ENCODE results near the gene DTNB. TPM values are rescaled to one million over a fixed set of nuclear protein-coding genes. Genes with fewer than 3 reads are reported as not detected.

The DTNB gene
- total and polyA plus RNA-seq, 2 of the 4 experiments (the other 2 are of a cell fraction) = 3.8 to 5.3 TPM

DNA sequence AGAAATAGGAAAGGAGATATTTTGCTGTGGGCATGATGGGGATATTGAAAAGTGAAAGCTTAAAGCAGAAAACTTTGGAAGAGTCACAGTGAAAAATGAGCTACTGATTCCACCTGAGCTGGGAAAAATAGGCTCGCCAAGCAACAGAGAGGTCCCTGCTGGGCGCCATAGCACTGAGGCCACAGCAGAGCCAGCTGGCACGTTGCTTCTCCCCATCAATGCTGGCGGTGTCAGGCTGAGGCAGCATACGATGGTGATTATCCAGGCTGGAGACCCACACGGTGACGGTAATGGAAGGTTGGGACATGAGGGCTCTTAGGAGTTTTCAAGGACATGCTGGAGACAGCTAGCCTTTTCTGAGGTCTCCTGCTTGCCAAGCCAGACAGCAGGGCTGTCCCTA is 25.8 kb upstream of the DTNB start:
- POLR2A ChIA-PET (ENCODE audit: unreplicated experiment) = no interaction called here

More for the DNA sequence above, 25.8 kb upstream of the DTNB start:
- Histone ChIP-seq H4K5ac (ENCODE audit: low read depth, low read length) (no peak overlapping the region), H4K20me1 (ENCODE audit: insufficient read depth, low read length) (no peaks in the 10 kb centered on the region), H2BK15ac (ENCODE audit: low read depth, low read length) (no peak overlapping the region), H3K4me1 (ENCODE audit: control insufficient read depth, insufficient read depth, low read length) (no peaks in the 10 kb centered on the region), H3K56ac (ENCODE audit: extremely low read depth, insufficient read depth, low read length) (no peak overlapping the region), H3K4me3 (ENCODE audit: insufficient read depth, low read depth, low read length) (no peak overlapping the region), H3K4me2 (ENCODE audit: low read depth, low read length) (no peak overlapping the region), H4K8ac (ENCODE audit: low read depth in 2 of 2, low read length in 2 of 2) (no peak overlapping the region), H3K18ac (ENCODE audit: low read depth, low read length) (no peak overlapping the region), H4K91ac (ENCODE audit: insufficient read depth, low read depth, low read length) (no peak overlapping the region), H3K23ac (ENCODE audit: low read depth, low read length) (no peak overlapping the region; the same call in 1 of the 2 replicates), H3K9me3 (ENCODE audit: control insufficient read depth, insufficient read depth, low read length) (no peaks in the 10 kb centered on the region), H3K9me1 (ENCODE audit: insufficient read depth, low read length) (no peaks in the 10 kb centered on the region), H3K36me3 (ENCODE audit: control insufficient read depth, insufficient read depth, low read length) (no peaks in the 10 kb centered on the region), H2AK5ac (ENCODE audit: low read depth, low read length) (no peak overlapping the region), H2BK120ac (ENCODE audit: low read depth, low read length) (no peak overlapping the region), H3K4ac (ENCODE audit: low read depth, low read length) (no peak overlapping the region), H2BK5ac (ENCODE audit: low read depth, low read length, poor library complexity, severe bottlenecking) (no peak overlapping the region), H3K27ac (ENCODE audit: insufficient read depth, low read length) (no peak overlapping the region), H2AK9ac (replicated peaks; ENCODE audit: low read depth, low read length, poor library complexity) (no peak overlapping the region), H3K9ac (ENCODE audit: low read depth, low read length) (no peak overlapping the region), H2BK20ac (ENCODE audit: low read depth, low read length) (no peak overlapping the region), H3K79me1 (ENCODE audit: low read depth in 1 of 2, low read length in 2 of 2) (no peaks in the 10 kb centered on the region), H2AFZ (replicated peaks; ENCODE audit: low read length, poor library complexity) (no peak overlapping the region), H3K14ac (replicated peaks; ENCODE audit: low read depth, low read length) (no peak overlapping the region), H3K27me3 (ENCODE audit: control insufficient read depth, insufficient read depth, low read length) (peaks cover 14% of the 10 kb centered on the region)
- no peak for ATAC-seq (ENCODE audit: low read depth)
- intact Hi-C loops (cut with micrococcal nuclease) (no loop called here), dilution Hi-C loops (cut with HindIII; ENCODE audit: low sequenced_read_pairs, unreplicated experiment) (no loop called here), in situ Hi-C loops (cut with MboI; ENCODE audit: low sequenced_read_pairs) (no loop called here)
- TF ChIP-seq CHD1 (IDR thresholded peaks at IDR 0.05; ENCODE audit: low read depth, low read length) = no peak
- TF ChIP-seq, protein P1, sequence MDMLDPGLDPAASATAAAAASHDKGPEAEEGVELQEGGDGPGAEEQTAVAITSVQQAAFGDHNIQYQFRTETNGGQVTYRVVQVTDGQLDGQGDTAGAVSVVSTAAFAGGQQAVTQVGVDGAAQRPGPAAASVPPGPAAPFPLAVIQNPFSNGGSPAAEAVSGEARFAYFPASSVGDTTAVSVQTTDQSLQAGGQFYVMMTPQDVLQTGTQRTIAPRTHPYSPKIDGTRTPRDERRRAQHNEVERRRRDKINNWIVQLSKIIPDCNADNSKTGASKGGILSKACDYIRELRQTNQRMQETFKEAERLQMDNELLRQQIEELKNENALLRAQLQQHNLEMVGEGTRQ (IDR thresholded peaks at IDR 0.05; ENCODE audit: low read depth, low read length) = no peak
- TF ChIP-seq RCOR1 (IDR thresholded peaks at IDR 0.05; ENCODE audit: insufficient replicate concordance, low read length) = no peak
- no peak for TF ChIP-seq RFX5 (IDR thresholded peaks at IDR 0.05; ENCODE audit: low read depth, low read length)
- no peak for TF ChIP-seq BHLHE40 (IDR thresholded peaks at IDR 0.05; ENCODE audit: low read depth, low read length)
- TF ChIP-seq, protein P2, sequence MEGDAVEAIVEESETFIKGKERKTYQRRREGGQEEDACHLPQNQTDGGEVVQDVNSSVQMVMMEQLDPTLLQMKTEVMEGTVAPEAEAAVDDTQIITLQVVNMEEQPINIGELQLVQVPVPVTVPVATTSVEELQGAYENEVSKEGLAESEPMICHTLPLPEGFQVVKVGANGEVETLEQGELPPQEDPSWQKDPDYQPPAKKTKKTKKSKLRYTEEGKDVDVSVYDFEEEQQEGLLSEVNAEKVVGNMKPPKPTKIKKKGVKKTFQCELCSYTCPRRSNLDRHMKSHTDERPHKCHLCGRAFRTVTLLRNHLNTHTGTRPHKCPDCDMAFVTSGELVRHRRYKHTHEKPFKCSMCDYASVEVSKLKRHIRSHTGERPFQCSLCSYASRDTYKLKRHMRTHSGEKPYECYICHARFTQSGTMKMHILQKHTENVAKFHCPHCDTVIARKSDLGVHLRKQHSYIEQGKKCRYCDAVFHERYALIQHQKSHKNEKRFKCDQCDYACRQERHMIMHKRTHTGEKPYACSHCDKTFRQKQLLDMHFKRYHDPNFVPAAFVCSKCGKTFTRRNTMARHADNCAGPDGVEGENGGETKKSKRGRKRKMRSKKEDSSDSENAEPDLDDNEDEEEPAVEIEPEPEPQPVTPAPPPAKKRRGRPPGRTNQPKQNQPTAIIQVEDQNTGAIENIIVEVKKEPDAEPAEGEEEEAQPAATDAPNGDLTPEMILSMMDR (conservative IDR thresholded peaks at IDR 0.05; ENCODE audit: low read depth, low read length) = no peak
- TF ChIP-seq NFE2L2 (IDR thresholded peaks at IDR 0.05; ENCODE audit: low read depth, low read length) = no peak
- no peak for TF ChIP-seq MAFK (IDR thresholded peaks at IDR 0.05; ENCODE audit: low read depth, low read length)
- TF ChIP-seq POLR2A (IDR thresholded peaks at IDR 0.05; ENCODE audit: low read depth, low read length) = no peak
- TF ChIP-seq CEBPB (IDR thresholded peaks at IDR 0.05; ENCODE audit: low read depth, low read length) = no peak
- TF ChIP-seq MAZ (IDR thresholded peaks at IDR 0.05; ENCODE audit: borderline replicate concordance, low read depth, low read length) = no peak
- TF ChIP-seq SMC3 (IDR thresholded peaks at IDR 0.05; ENCODE audit: low read depth, low read length) = no peak
- no peak for TF ChIP-seq FOS (IDR thresholded peaks at IDR 0.05; ENCODE audit: low read depth, low read length)
- no peak for DNase-seq
- BruUV-seq (replicated peaks) = no TSS peak
- CTCF ChIA-PET = interaction anchor here (0.6 to 2.4 kb wide), 4 partner anchors 8 to 92 kb away, joined by 4 to 11 read pairs (median 9); no protein-coding TSS in a partner anchor
- 87% methylated on average over 4 of the region's 7 CpGs; no CpG with 5 or more reads in 1 of the 2 experiments for WGBS, 2 experiments (ENCODE audit: extremely low coverage in 2 of 2, insufficient read length in 1 of 2)
